Endothelial cell of umbilical vein (primary cell): ENCODE results near the gene TEX11. TPM values are rescaled to one million over a fixed set of nuclear protein-coding genes. Genes with fewer than 3 reads are reported as not detected.
"Not testable (repeated sequence)": the region's sequence is repeated elsewhere in the genome, so short reads cannot be mapped to it uniquely, and the experiment has no call there.

ENCODE experiments used
- BruUV-seq: library from RNA; stranded (reverse); fragments of 400-500 nt; replicated peaks from 2 replicates; lab custom pipeline; 2021; lab: Mats Ljungman, UMichigan
- CTCF ChIA-PET: fragments of 300-600, 350-600 bp; sonication (Branson Sonifier 250); formaldehyde crosslinking; loops from one replicate; lab custom pipeline; 2021; ENCODE audit warnings: antibody characterized with exemption, inconsistent platforms; lab: Charles Lee
- POLR2A ChIA-PET: fragments of 300-600, 350-600 bp; sonication (Branson Sonifier 250); formaldehyde crosslinking; loops from one replicate; lab custom pipeline; 2021; ENCODE audit warnings: antibody characterized with exemption, inconsistent platforms; lab: Charles Lee
- DNase-seq: peaks from one replicate; pipeline ENCODE4 v3.0.0-alpha.2; 2011; ENCODE audit warnings: low read depth, low spot score
- FAIRE-seq: peaks from 2 replicates; lab custom pipeline; 2011; peaks lifted over from hg19 to GRCh38; lab: Jason Lieb, UNC
- H2AFZ ChIP-seq: 2 replicates; pipeline ENCODE4 v1.6.0; 2012; ENCODE audit warnings: low read depth, low read length, control low read depth, inconsistent platforms
- H3K27ac ChIP-seq: 2 replicates; pipeline ENCODE4 v1.5.1; 2011; ENCODE audit warnings: low read depth, mild to moderate bottlenecking, control low read depth, low read length, moderate library complexity; ENCODE audit not compliant: insufficient read depth
- H3K27me3 ChIP-seq, 2 experiments: 2 replicates each; pipeline versions ENCODE4 v1.6.0 to v1.6.1; 2011; ENCODE audit warnings: low read length in 2 of 2, mixed read lengths in 1 of 2; ENCODE audit not compliant: control insufficient read depth in 2 of 2, insufficient read depth in 2 of 2
- H3K36me3 ChIP-seq, 2 experiments: 2 replicates in 1 of 2; 3 replicates in 1 of 2; pipeline ENCODE4 v1.5.1; 2011; ENCODE audit warnings: low read length in 2 of 2, mild to moderate bottlenecking in 1 of 2, moderate library complexity in 1 of 2; ENCODE audit not compliant: control insufficient read depth in 2 of 2, insufficient read depth in 2 of 2; ENCODE audit errors: extremely low read depth in 1 of 2
- H3K4me1 ChIP-seq: 3 replicates; pipeline ENCODE4 v1.5.1; 2011; ENCODE audit warnings: mild to moderate bottlenecking, low read length; ENCODE audit not compliant: control insufficient read depth, insufficient read depth; ENCODE audit errors: extremely low read depth
- H3K4me2 ChIP-seq: 2 replicates; pipeline ENCODE4 v1.6.1; 2011; ENCODE audit warnings: low read length, control low read depth, mixed read lengths; ENCODE audit not compliant: insufficient read depth
- H3K4me3 ChIP-seq, 3 experiments: fragments of 200-600 bp in 1 of 3; sonication (generic), shearing (Covaris generic) in 1 of 3; replicated peaks in 1 of 3; 2 replicates each; pipeline ENCODE4 v1.5.1; 2011 to 2016; ENCODE audit warnings: control low read depth in 3 of 3, low read length in 3 of 3, mild to moderate bottlenecking in 2 of 3, inconsistent platforms in 1 of 3, low read depth in 1 of 3, moderate library complexity in 1 of 3; ENCODE audit not compliant: insufficient read depth in 1 of 3
- H3K79me2 ChIP-seq: 2 replicates; pipeline ENCODE4 v1.6.0; 2012; ENCODE audit warnings: low read length, inconsistent platforms; ENCODE audit not compliant: control insufficient read depth, insufficient read depth
- H3K9ac ChIP-seq: replicated peaks from 2 replicates; pipeline ENCODE3; 2011; ENCODE audit warnings: low read length, control low read depth; ENCODE audit not compliant: insufficient read depth; ENCODE audit errors: extremely low read depth
- H3K9me1 ChIP-seq: replicated peaks from 3 replicates; pipeline ENCODE4 v1.6.0; 2011; ENCODE audit warnings: mild to moderate bottlenecking, low read length; ENCODE audit not compliant: control insufficient read depth, insufficient read depth; ENCODE audit errors: extremely low read depth
- H3K9me3 ChIP-seq: replicated peaks from 2 replicates; pipeline ENCODE4 v1.5.1; 2012; ENCODE audit warnings: low read length, inconsistent platforms; ENCODE audit not compliant: control insufficient read depth, insufficient read depth
- H4K20me1 ChIP-seq: replicated peaks from 2 replicates; pipeline ENCODE3; 2011; ENCODE audit warnings: mild to moderate bottlenecking, low read length; ENCODE audit not compliant: control insufficient read depth, insufficient read depth; ENCODE audit errors: extremely low read depth
- EZH2 ChIP-seq: IDR thresholded peaks from 2 replicates; pipeline ENCODE4 v1.6.1; 2012; ENCODE audit warnings: borderline replicate concordance, low read depth, mild to moderate bottlenecking, moderate library complexity, low read length, inconsistent platforms; ENCODE audit not compliant: severe bottlenecking
- FOS ChIP-seq: IDR thresholded peaks from 2 replicates; pipeline ENCODE4 v1.6.1; 2011; ENCODE audit warnings: mild to moderate bottlenecking, low read length, moderate library complexity, borderline replicate concordance; ENCODE audit not compliant: insufficient read depth
- GATA2 ChIP-seq: IDR thresholded peaks from 2 replicates; pipeline ENCODE4 v1.7.0; 2011; ENCODE audit warnings: low read depth, mild to moderate bottlenecking, moderate library complexity, mixed read lengths, low read length; ENCODE audit not compliant: insufficient read length, insufficient read depth
- JUN ChIP-seq: IDR thresholded peaks from 2 replicates; pipeline ENCODE4 v1.6.1; 2011; ENCODE audit warnings: borderline replicate concordance, low read depth; ENCODE audit not compliant: insufficient read length, insufficient read depth
- MYC ChIP-seq: IDR thresholded peaks from one replicate; pipeline ENCODE4 v1.6.1; 2011; ENCODE audit warnings: mild to moderate bottlenecking, low read depth, low read length
- POLR2A ChIP-seq: IDR thresholded peaks from 2 replicates; pipeline ENCODE4 v1.6.1; 2012; ENCODE audit warnings: low read depth, mild to moderate bottlenecking, control low read depth, low read length
- POLR2AphosphoS5 ChIP-seq: IDR thresholded peaks from 2 replicates; pipeline ENCODE4 v1.6.1; 2012; ENCODE audit warnings: low read depth, mild to moderate bottlenecking, control low read depth, low read length, moderate library complexity; ENCODE audit not compliant: insufficient read depth
- dilution Hi-C: fragments of 300-500 bp; cut with MboI; formaldehyde crosslinking; loops from one replicate; pipeline ENCODE4 v1.15.0; 2019; ENCODE audit warnings: low sequenced_read_pairs; ENCODE audit not compliant: extremely low pct_ligation_motif_present
- intact Hi-C: fragments of 100-400 bp; cut with micrococcal nuclease; formaldehyde crosslinking; loops from one replicate; pipeline ENCODE4 v1.10.0; 2022
- polyA plus RNA-seq, 4 experiments: library from polyadenylated mRNA; depleted of rRNA in 3 of 4; stranded (reverse) in 3 of 4; unstranded in 1 of 4; fragments of >200 nt; gene quantifications; 2 replicates each; pipeline versions ENCODE4 v1.2.1 to v1.2.3, GENCODE V29; 2011 to 2012; ENCODE audit warnings: missing spikeins in 1 of 4
- total RNA-seq: library from RNA; stranded (reverse); gene quantifications from 2 replicates; pipeline ENCODE4 v1.2.3, GENCODE V29; 2021
- TF ChIP-seq, protein P1 (sequence below), 2 donors: IDR thresholded peaks; 1 replicate in 1 of 2; 2 replicates in 1 of 2; pipeline ENCODE4 v1.5.1; 2011; ENCODE audit warnings: low read length in 2 of 2, mild to moderate bottlenecking in 2 of 2, moderate library complexity in 2 of 2, control low read depth in 1 of 2, inconsistent platforms in 1 of 2, low read depth in 1 of 2; ENCODE audit not compliant: insufficient read depth in 1 of 2; ENCODE audit errors: extremely low read depth in 1 of 2
- TF ChIP-seq, protein P2 (sequence below): IDR thresholded peaks from 2 replicates; pipeline ENCODE4 v1.6.1; 2011; ENCODE audit not compliant: insufficient read depth, insufficient read length

TEX11 gene
- total and polyA plus RNA-seq, 2 donors (not counting 3 experiments of a cell fraction or from before 2014, with no cell fraction given) = not detected

DNA sequence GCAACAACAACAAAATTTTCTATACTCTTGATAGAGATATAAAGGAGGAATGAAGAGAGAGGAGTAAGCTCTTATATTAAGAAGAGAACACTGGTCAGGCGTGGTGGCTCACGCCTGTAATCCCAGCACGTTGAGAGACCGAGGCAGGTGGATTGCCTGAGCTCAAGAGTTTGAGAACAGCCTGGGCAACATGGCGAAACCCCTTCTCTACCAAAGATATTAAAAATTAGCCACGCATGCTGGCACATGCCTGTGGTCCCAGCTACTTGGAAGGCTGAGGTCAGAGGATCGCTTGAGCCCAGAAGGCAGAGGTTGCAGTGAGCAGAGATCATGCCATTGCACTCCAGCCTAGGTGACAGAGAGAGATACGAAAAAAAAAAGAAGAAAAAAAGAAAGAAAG lies 102.4 kb downstream of the TEX11 start:
- no peaks in the 10 kb centered on the region for H3K36me3 ChIP-seq
- FAIRE-seq (no peak), DNase-seq (no peak)
- H3K27ac ChIP-seq = no peak overlapping the region
- H3K4me1 ChIP-seq = no peaks in the 10 kb centered on the region
- H3K4me3 ChIP-seq = no peak overlapping the region
- no peaks in the 10 kb centered on the region for H4K20me1 ChIP-seq
- CTCF ChIA-PET = no interaction called here
- no peak overlapping the region for H3K4me2 ChIP-seq
- intact Hi-C loops (no loop called here), dilution Hi-C loops (no loop called here)
- TF ChIP-seq, protein P1, sequence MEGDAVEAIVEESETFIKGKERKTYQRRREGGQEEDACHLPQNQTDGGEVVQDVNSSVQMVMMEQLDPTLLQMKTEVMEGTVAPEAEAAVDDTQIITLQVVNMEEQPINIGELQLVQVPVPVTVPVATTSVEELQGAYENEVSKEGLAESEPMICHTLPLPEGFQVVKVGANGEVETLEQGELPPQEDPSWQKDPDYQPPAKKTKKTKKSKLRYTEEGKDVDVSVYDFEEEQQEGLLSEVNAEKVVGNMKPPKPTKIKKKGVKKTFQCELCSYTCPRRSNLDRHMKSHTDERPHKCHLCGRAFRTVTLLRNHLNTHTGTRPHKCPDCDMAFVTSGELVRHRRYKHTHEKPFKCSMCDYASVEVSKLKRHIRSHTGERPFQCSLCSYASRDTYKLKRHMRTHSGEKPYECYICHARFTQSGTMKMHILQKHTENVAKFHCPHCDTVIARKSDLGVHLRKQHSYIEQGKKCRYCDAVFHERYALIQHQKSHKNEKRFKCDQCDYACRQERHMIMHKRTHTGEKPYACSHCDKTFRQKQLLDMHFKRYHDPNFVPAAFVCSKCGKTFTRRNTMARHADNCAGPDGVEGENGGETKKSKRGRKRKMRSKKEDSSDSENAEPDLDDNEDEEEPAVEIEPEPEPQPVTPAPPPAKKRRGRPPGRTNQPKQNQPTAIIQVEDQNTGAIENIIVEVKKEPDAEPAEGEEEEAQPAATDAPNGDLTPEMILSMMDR (IDR thresholded peaks at IDR 0.05; ENCODE audit: extremely low read depth in 1 of 2, insufficient read depth in 1 of 2, low read depth in 1 of 2, low read length in 2 of 2) = no peak
- TF ChIP-seq GATA2 = no peak
- no peak for TF ChIP-seq JUN
- TF ChIP-seq, protein P2, sequence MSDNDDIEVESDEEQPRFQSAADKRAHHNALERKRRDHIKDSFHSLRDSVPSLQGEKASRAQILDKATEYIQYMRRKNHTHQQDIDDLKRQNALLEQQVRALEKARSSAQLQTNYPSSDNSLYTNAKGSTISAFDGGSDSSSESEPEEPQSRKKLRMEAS = no peak
- TF ChIP-seq POLR2A = no peak
- TF ChIP-seq POLR2AphosphoS5 = no peak
- no peak for TF ChIP-seq MYC
- no peak for TF ChIP-seq FOS
- TF ChIP-seq EZH2 = no peak
- H3K79me2 ChIP-seq = no peaks in the 10 kb centered on the region
- no TSS peak for BruUV-seq
- no peaks in the 10 kb centered on the region for H3K9me1 ChIP-seq
- H3K9ac ChIP-seq = no peak overlapping the region
- POLR2A ChIA-PET = no interaction called here
- H2AFZ ChIP-seq = no peak overlapping the region
- H3K27me3 ChIP-seq = no peaks in the 10 kb centered on the region
- H3K9me3 ChIP-seq = no peaks in the 10 kb centered on the region

DNA sequence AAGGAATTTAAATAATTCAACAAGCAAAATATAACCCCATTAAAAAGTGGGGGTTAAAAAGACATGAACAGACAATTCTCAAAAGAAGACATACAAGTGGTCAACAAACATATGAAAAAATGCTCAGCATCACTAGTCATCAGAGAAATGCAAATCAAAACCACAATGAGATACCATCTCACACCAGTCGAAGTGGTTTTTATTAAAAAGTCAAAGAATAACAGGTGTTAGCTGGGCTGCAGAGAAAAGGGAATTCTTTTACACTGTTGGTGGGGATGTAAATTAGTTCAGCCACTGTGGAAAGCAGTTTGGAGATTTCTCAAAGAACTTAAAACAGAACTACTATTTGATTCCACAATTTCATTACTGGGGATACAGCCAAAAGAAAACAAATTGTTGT lies 111.8 kb downstream of the TEX11 start:
- H4K20me1 ChIP-seq, H3K79me2 ChIP-seq, H3K9ac ChIP-seq, POLR2A ChIA-PET, H3K27ac ChIP-seq, H3K4me3 ChIP-seq, H3K36me3 ChIP-seq, H3K4me1 ChIP-seq, DNase-seq, H3K4me2 ChIP-seq, intact Hi-C loops, H3K9me3 ChIP-seq, FAIRE-seq, CTCF ChIA-PET, H3K9me1 ChIP-seq, H3K27me3 ChIP-seq, BruUV-seq, H2AFZ ChIP-seq, dilution Hi-C loops: not testable (repeated sequence)
